H9 (cell line): ENCODE measurements around the gene FFAR4. TPM values are rescaled to one million over a fixed set of nuclear protein-coding genes. Genes with fewer than 3 reads are reported as not detected.

ENCODE experiments used
- DNase-seq: peaks from one replicate; pipeline ENCODE4 v3.0.0-alpha.2; 2017
- H2AFZ ChIP-seq: one replicate; pipeline ENCODE4 v1.6.1; 2013; ENCODE audit warnings: mild to moderate bottlenecking, low read length, control low read depth, moderate library complexity
- H2AK5ac ChIP-seq: 2 replicates; pipeline ENCODE4 v1.6.1; 2013; ENCODE audit warnings: low read length, control low read depth, mixed read lengths; ENCODE audit not compliant: insufficient read length
- H2BK120ac ChIP-seq: one replicate; pipeline ENCODE4 v1.6.1; 2013; ENCODE audit warnings: low read depth, mild to moderate bottlenecking, low read length, control low read depth, inconsistent platforms; ENCODE audit not compliant: poor library complexity, severe bottlenecking
- H2BK12ac ChIP-seq: 2 replicates; pipeline ENCODE4 v1.6.1; 2013; ENCODE audit warnings: low read length, control low read depth, mixed read lengths, low read depth; ENCODE audit not compliant: insufficient read length
- H2BK15ac ChIP-seq: 2 replicates; pipeline ENCODE4 v1.6.1; 2013; ENCODE audit warnings: low read depth, low read length, control low read depth
- H2BK20ac ChIP-seq: one replicate; pipeline ENCODE4 v1.6.1; 2013; ENCODE audit warnings: low read depth, mild to moderate bottlenecking, low read length, control low read depth, inconsistent platforms; ENCODE audit not compliant: poor library complexity, severe bottlenecking
- H2BK5ac ChIP-seq: 2 replicates; pipeline ENCODE4 v1.6.1; 2013; ENCODE audit warnings: low read length, control low read depth, mixed read lengths; ENCODE audit not compliant: insufficient read length
- H3K14ac ChIP-seq: 2 replicates; pipeline ENCODE4 v1.6.1; 2013; ENCODE audit warnings: low read length, control low read depth; ENCODE audit not compliant: insufficient read depth
- H3K18ac ChIP-seq: 2 replicates; pipeline ENCODE4 v1.6.1; 2013; ENCODE audit warnings: low read depth, mild to moderate bottlenecking, mixed read lengths, low read length, control low read depth; ENCODE audit not compliant: insufficient read length
- H3K23ac ChIP-seq: 2 replicates; pipeline ENCODE4 v1.6.1; 2013; ENCODE audit warnings: low read length, control low read depth, mixed read lengths, low read depth; ENCODE audit not compliant: insufficient read length
- H3K23me2 ChIP-seq: 2 replicates; pipeline ENCODE4 v1.6.1; 2013; ENCODE audit warnings: low read depth, mild to moderate bottlenecking, mixed read lengths, low read length, control low read depth; ENCODE audit not compliant: insufficient read length, poor library complexity, severe bottlenecking
- H3K27ac ChIP-seq: 2 replicates; pipeline ENCODE4 v1.5.1; 2013; ENCODE audit warnings: low read length, control low read depth, mixed read lengths, low read depth; ENCODE audit not compliant: insufficient read length
- H3K27me3 ChIP-seq: 2 replicates; pipeline ENCODE4 v1.6.1; 2013; ENCODE audit warnings: low read length, control low read depth, inconsistent platforms; ENCODE audit not compliant: insufficient read depth
- H3K4ac ChIP-seq: 2 replicates; pipeline ENCODE4 v1.6.1; 2013; ENCODE audit warnings: low read depth, mild to moderate bottlenecking, control low read depth, inconsistent platforms, low read length, moderate library complexity
- H3K4me1 ChIP-seq: 2 replicates; pipeline ENCODE4 v1.6.1; 2013; ENCODE audit warnings: low read length, control low read depth, inconsistent platforms; ENCODE audit not compliant: insufficient read depth
- H3K4me2 ChIP-seq: 2 replicates; pipeline ENCODE4 v1.6.1; 2013; ENCODE audit warnings: low read length, control low read depth, mixed read lengths; ENCODE audit not compliant: insufficient read length, insufficient read depth
- H3K56ac ChIP-seq: 2 replicates; pipeline ENCODE4 v1.6.1; 2013; ENCODE audit warnings: low read depth, mild to moderate bottlenecking, mixed read lengths, low read length, control low read depth; ENCODE audit not compliant: insufficient read length
- H3K79me1 ChIP-seq: 2 replicates; pipeline ENCODE4 v1.6.1; 2013; ENCODE audit warnings: low read depth, mild to moderate bottlenecking, moderate library complexity, low read length, control low read depth, inconsistent platforms; ENCODE audit not compliant: insufficient read depth, poor library complexity, severe bottlenecking
- H3K79me2 ChIP-seq: 2 replicates; pipeline ENCODE4 v1.6.1; 2013; ENCODE audit warnings: low read length, control low read depth, inconsistent platforms; ENCODE audit not compliant: insufficient read depth
- H3K9ac ChIP-seq: 2 replicates; pipeline ENCODE4 v1.6.1; 2013; ENCODE audit warnings: low read length, control low read depth, mixed read lengths; ENCODE audit not compliant: insufficient read length; ENCODE audit errors: extremely low read depth
- H3K9me3 ChIP-seq: one replicate; pipeline ENCODE4 v1.6.1; 2013; ENCODE audit warnings: low read depth, low read length, inconsistent platforms; ENCODE audit not compliant: control insufficient read depth
- H3T11ph ChIP-seq: one replicate; pipeline ENCODE4 v1.6.1; 2013; ENCODE audit warnings: mild to moderate bottlenecking, low read length, control low read depth, inconsistent platforms
- H4K20me1 ChIP-seq: one replicate; pipeline ENCODE4 v1.6.1; 2013; ENCODE audit not compliant: control insufficient read depth, insufficient read length, insufficient read depth
- H4K5ac ChIP-seq: 2 replicates; pipeline ENCODE4 v1.6.1; 2013; ENCODE audit warnings: low read depth, mild to moderate bottlenecking, mixed read lengths, low read length, control low read depth; ENCODE audit not compliant: insufficient read length
- H4K8ac ChIP-seq: replicated peaks from 2 replicates; pipeline ENCODE4 v1.6.1; 2013; ENCODE audit warnings: low read length, control low read depth, mixed read lengths, low read depth; ENCODE audit not compliant: insufficient read length
- H4K91ac ChIP-seq: 2 replicates; pipeline ENCODE4 v1.6.1; 2013; ENCODE audit warnings: low read depth, mild to moderate bottlenecking, moderate library complexity, mixed read lengths, low read length, control low read depth; ENCODE audit not compliant: insufficient read length
- H3K27ac Mint-ChIP-seq, 3 experiments: 2 replicates in 2 of 3; 3 replicates in 1 of 3; pipeline ENCODE4 v1.8.0; 2020 to 2021; ENCODE audit warnings: mixed read lengths in 3 of 3, mild to moderate bottlenecking in 1 of 3, moderate library complexity in 1 of 3
- H3K27me3 Mint-ChIP-seq: 2 replicates; pipeline ENCODE4 v1.8.0; 2021; ENCODE audit warnings: low read depth, mild to moderate bottlenecking, moderate library complexity, mixed read lengths
- H3K36me3 Mint-ChIP-seq, 3 experiments: 2 replicates in 2 of 3; 3 replicates in 1 of 3; pipeline ENCODE4 v1.8.0; 2020 to 2021; ENCODE audit warnings: low read depth in 3 of 3, mixed read lengths in 3 of 3; ENCODE audit not compliant: insufficient read depth in 1 of 3
- H3K4me1 Mint-ChIP-seq, 2 experiments: 2 replicates each; pipeline ENCODE4 v1.8.0; 2020; ENCODE audit warnings: mixed read lengths in 2 of 2
- H3K4me3 Mint-ChIP-seq, 2 experiments: 2 replicates in 1 of 2; 3 replicates in 1 of 2; pipeline ENCODE4 v1.8.0; 2020 to 2021; ENCODE audit warnings: mild to moderate bottlenecking in 2 of 2, mixed read lengths in 2 of 2, moderate library complexity in 1 of 2
- H3K9me3 Mint-ChIP-seq, 2 experiments: 2 replicates in 1 of 2; 3 replicates in 1 of 2; pipeline ENCODE4 v1.8.0; 2020; ENCODE audit warnings: mild to moderate bottlenecking in 2 of 2, mixed read lengths in 2 of 2, moderate library complexity in 1 of 2
- CTCF ChIP-seq: fragments of 200-600 bp; sonication (generic); conservative IDR thresholded peaks from 3 replicates; pipeline ENCODE4 v1.8.0; 2021; ENCODE audit warnings: antibody characterized with exemption, mild to moderate bottlenecking
- WGBS: extraction: QIAGEN DNeasy Blood & Tissue Kit; methylation state at CpG from one replicate; pipeline ENCODE4 v1.1.7; 2013; ENCODE audit warnings: missing lambda C conversion rate, low lambda C conversion rate, mixed read lengths; ENCODE audit not compliant: insufficient read length; ENCODE audit errors: extremely low coverage; 5-methylcytosine and 5-hydroxymethylcytosine counted together
- total RNA-seq: library from RNA; stranded (reverse); gene quantifications from 2 replicates; pipeline ENCODE4 v1.2.1, GENCODE V29; 2021

Gene FFAR4
- total RNA-seq, 1 experiment from 2014 or later = not detected

GRCh38 chr10:93622942-93623341, 56.5 kb downstream of the FFAR4 start:
- no peaks in the 10 kb centered on the region for H3K9me3 Mint-ChIP-seq
- Histone ChIP-seq H2BK5ac (no peak overlapping the region), H3K4me1 (no peaks in the 10 kb centered on the region), H3K79me1 (no peaks in the 10 kb centered on the region), H3K18ac (no peak overlapping the region), H2AK5ac (no peak overlapping the region), H4K8ac (no peak overlapping the region), H4K5ac (no peak overlapping the region), H2BK12ac (no peak overlapping the region), H3K79me2 (no peaks in the 10 kb centered on the region), H3K4ac (no peak overlapping the region), H4K20me1 (no peaks in the 10 kb centered on the region), H3K27me3 (no peaks in the 10 kb centered on the region), H2AFZ (no peak overlapping the region), H3K14ac (no peak overlapping the region), H3K4me2 (no peak overlapping the region), H3T11ph (no peak overlapping the region), H3K9ac (no peak overlapping the region), H2BK15ac (no peak overlapping the region), H3K56ac (no peak overlapping the region), H3K27ac (no peak overlapping the region), H3K23me2 (no peaks in the 10 kb centered on the region), H3K9me3 (no peaks in the 10 kb centered on the region), H2BK120ac (no peak overlapping the region), H2BK20ac (no peak overlapping the region), H3K23ac (no peak overlapping the region), H4K91ac (no peak overlapping the region)
- no peak for TF ChIP-seq CTCF
- H3K4me1 Mint-ChIP-seq = no peaks in the 10 kb centered on the region
- no CpG with 5 or more reads among the region's 1 CpG for WGBS
- no peak overlapping the region for H3K4me3 Mint-ChIP-seq
- H3K27me3 Mint-ChIP-seq = peaks cover 21% of the 10 kb centered on the region
- H3K36me3 Mint-ChIP-seq = no peaks in the 10 kb centered on the region
- DNase-seq = no peak
- H3K27ac Mint-ChIP-seq = no peak overlapping the region
